GM12892 (cell line): ENCODE data around the gene CDKN1A.

Source experiments
- DNase-seq: peaks from one replicate; pipeline ENCODE4 v3.0.0; 2011; ENCODE audit not compliant: insufficient read length
- FAIRE-seq: peaks from 2 replicates; lab custom pipeline; 2011; peaks lifted over from hg19 to GRCh38; lab: Jason Lieb, UNC
- POLR2A ChIP-seq: IDR thresholded peaks from 2 replicates; pipeline ENCODE4 v1.6.1; 2011; ENCODE audit warnings: low read depth, low read length, control low read depth
- POLR2AphosphoS5 ChIP-seq: IDR thresholded peaks from 2 replicates; pipeline ENCODE4 v1.6.1; 2011; ENCODE audit warnings: low read depth, low read length, control low read depth
- TAF1 ChIP-seq: IDR thresholded peaks from 2 replicates; pipeline ENCODE4 v1.6.1; 2011; ENCODE audit warnings: low read depth, mild to moderate bottlenecking, control low read depth, low read length, borderline replicate concordance

Gene CDKN1A

DNA sequence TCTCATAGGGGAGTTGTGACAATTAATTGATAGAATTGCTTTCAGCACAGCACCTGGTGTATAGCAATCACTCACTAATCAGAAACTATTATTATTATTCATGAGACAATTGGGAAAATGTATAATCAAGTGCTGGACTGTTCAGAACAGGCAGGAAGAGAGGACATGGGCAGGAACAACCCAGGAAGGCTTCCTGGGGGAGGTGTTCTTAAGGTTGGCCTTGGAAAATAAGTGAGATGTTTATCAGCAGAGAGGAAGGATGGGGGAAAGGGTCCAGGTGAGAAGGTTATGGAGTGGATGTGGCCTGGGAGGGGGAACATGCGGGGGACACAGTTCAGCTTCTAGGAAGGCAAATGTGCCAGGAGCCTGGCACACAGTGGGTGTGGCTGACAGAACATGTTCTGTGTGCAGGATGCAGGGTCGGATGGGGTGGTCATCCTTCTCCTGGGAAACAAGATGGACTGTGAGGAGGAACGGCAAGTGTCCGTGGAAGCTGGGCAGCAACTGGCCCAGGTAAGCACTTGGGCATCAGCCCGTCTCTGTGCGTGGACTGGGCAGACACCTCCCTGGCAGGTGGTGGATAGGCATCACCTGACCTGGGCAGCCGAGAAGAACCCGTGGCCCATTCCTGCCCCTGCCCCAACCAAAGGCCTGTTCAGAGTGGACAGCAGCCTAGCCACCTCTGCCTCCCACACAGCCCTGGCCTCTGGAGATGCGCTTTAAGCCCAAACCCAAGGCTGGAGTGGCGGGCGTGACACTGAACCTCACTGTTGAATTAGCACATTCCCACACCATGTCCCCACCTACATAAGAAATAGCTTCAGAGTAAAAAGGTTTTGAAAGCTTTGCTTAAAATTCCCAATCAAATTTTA, 50.0 kb downstream of the CDKN1A start:
- FAIRE-seq (no peak), DNase-seq (no peak)
- no peak for TF ChIP-seq POLR2A
- TF ChIP-seq POLR2AphosphoS5: no peak
- no peak for TF ChIP-seq TAF1

DNA sequence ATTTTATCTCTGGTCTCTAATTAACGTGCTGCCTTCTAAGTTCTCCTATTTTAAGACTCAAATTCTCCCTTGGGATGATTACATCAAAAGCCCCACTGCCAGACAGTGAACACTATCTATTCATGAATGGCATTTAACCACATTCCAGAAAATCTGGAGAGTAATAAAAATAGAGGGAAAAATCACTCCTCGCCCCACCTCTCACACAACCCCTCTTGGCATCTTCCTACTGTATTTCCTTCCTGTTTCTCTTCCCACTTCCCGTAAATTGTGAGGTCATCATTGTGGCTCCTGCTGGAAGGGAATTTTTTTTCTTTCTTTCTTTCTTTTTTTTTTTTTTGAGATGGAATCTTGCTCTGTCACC, 50.6 kb downstream of the CDKN1A start:
- DNase-seq (no peak), FAIRE-seq (no peak)
- no peak for TF ChIP-seq POLR2A
- no peak for TF ChIP-seq POLR2AphosphoS5
- no peak for TF ChIP-seq TAF1

DNA sequence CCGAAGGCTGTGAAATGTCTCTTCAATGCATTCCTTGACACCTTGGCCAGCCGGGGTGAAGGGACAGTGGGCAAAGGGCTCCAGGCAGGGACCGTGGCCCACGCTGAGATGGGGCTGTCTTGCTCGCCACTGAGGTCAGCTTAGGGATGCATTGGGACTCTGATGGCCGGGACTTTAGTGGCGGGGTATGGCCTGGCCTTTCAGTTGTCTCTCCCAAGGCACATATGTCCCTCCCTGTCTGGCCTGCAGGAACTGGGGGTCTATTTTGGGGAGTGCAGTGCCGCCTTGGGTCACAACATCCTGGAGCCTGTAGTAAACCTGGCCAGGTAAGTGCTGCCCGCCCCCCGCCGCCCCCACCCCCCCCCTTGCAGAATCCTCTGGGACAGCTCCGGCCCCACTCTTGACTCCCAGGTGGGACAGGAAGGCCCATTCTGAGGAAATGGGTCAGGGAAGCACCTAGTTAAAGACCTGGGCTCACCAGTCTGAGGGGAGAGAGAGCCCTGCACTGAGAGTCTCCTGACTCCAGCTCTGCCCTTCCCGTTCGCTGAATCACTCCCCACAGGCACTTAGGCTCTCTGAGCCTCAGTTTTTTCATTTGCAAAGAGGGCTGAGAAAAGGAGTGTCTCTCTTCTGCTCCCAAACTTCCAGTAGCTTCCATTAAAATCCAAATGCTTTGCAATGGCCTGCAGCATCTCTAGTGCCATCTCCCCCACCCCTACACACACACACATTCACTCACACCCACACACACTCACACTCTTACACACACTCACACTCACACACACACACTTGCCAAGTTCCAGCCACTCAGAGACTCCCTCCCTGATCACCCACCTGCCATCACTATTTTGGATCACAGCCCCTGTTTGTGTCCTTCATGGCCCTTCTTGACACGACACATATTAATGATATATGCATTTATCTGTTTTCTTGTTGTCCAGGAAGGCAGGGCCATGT, 52.2 kb downstream of the CDKN1A start:
- no peak for TF ChIP-seq POLR2AphosphoS5
- TF ChIP-seq TAF1: no peak
- no peak for TF ChIP-seq POLR2A
- no peak for FAIRE-seq
- no peak for DNase-seq

DNA sequence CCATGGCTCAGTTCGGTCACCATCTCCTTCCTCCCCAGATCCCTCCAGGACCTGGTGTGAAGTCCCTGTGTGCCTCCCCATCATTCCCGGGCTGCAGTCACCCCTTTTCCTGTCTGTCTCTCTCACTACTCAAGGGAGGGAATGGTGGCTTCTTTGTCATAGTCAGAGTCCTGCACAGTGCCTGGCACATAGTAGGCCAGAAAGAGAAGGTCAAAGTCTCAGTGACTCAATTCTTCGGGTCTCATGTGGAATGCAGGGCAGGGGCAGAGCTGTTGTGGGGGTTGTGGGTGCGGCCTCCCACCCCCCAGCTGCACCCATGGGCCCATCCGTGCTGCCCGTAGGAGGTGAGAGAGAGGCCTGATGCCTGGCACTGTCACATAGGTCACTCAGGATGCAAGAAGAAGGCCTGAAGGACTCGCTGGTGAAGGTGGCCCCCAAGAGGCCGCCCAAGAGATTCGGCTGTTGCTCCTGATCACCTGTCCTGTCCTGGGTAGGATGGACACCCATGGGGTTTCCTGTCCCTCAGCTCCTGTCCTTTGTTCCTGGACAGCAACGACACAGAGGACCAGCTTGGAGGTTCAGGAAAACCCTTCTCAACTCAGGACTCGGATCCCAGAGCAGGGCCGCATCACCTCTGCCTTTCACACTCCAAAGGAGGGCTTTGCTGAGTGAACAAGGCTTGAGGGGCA, 53.3 kb downstream of the CDKN1A start:
- TF ChIP-seq POLR2AphosphoS5: no peak
- TF ChIP-seq POLR2A: no peak
- no peak for TF ChIP-seq TAF1
- DNase-seq: no peak
- FAIRE-seq: no peak

DNA sequence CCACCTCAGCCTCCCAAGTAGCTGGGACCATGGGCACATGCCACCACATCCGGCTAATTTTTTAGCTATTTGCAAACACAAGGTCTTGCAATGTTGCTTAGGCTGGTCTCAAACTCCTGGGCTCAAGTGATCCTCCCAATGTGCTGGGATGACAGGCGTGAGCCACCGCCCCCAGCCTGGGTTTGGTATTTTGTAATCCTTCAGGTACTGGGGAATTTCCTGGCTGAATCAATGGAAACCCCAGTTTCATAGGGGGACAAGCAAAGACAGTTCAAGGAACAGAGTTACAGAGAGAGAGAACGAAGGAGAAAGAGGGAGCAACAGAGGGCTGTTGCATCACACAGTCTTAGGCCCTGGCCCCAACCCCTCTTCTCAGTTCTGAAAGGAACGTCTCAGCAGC, 54.8 kb downstream of the CDKN1A start:
- FAIRE-seq (no peak), DNase-seq (no peak)
- TF ChIP-seq POLR2A (no peak), TAF1 (no peak)

DNA sequence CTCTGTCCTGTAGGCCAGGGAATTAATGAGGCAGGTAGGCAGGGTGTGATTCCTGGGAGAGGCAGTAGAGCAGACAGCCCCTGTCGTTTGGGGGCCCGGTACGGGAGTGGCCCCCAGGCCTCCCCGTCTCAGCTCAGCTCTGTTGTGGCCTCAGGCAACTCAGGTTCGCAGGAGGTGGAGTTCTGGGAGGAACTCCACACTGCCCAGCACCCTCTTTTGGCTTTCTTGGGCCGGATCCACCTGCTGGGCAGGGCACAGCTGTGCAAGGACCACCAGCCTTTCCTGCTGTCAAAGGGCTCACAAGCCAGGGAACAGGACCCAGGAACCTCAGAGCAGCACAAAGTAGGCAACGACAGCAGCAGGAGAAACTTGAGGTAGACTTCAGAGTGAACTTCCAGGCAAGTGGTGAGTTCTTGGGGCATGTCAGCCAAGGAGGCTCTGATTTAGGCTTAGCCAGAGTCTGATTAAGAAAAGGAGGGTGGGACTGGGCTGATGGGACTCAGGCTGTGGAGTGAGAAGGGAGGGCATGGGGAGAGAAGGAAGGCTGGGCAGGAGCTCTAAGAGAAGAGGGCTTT, 56.1 kb downstream of the CDKN1A start:
- no peak for FAIRE-seq
- no peak for DNase-seq
- TF ChIP-seq TAF1: no peak
- TF ChIP-seq POLR2AphosphoS5: no peak
- no peak for TF ChIP-seq POLR2A

DNA sequence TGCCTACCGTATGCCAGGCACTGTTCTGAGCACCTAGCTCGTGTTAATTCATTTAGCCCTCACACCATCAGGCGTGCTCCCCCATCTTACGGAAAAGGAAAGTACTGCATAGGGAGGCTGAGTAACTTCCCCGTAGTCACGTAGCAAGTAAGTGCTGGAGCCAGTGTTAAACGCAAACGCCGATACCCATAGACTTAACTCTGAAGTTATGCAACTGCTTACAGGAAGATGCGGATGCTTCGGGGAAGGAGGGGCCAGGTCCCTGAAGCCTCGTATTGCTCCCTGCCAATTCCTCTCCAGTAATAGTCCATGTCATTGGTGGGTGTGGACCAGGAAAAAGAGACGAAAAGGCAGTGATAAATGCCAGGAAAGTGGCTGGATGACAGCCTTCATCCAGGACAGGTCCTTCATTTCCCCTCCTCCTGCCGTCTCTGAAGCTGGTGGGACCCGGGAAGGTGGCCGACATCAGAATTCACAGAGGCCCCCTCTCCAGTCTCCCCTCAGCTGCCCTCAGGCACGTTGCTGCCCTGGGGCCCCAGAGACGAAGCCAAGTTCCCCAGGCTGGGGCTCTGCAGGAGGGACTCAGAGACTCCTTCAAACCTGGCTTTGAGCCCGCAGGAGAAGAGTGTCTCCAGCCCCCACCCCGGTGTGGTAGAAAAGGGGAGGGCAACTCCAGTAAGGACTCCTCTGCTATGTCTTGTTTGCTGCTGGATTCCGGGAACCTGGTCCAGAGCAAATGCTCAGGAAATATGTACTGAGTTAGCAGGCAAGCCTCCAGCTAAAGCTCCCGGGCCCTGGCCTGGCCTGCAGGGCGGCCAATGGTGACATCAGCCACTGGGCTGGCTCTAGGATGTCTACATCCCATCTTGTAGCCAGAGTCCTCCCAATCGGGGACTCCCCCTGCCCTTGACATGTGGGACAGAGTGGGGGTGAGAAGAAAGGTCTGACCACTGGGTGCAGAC, 56.9 kb downstream of the CDKN1A start:
- DNase-seq (no peak), FAIRE-seq (no peak)
- TF ChIP-seq POLR2AphosphoS5 (no peak), TAF1 (no peak), POLR2A (no peak)
